SK-N-DZ (cell line): Measurements from ENCODE around the gene SLC39A6.
A peak's percentile ranks its signal among the peaks of the same experiment; 100 is the strongest.
"Not testable (repeated sequence)": the region's sequence is repeated elsewhere in the genome, so short reads cannot be mapped to it uniquely, and the experiment has no call there.

Experiments
- DNase-seq: peaks from one replicate; pipeline ENCODE4 v3.0.0-alpha.2; 2015; ENCODE audit warnings: low spot score

SLC39A6 gene

GRCh38 chr18:36101943-36102342, 27.2 kb downstream of the SLC39A6 start:
- no peak for DNase-seq

- peak; percentile 84 for DNase-seq
Measured at GRCh38 chr18:36099311-36099710, 29.8 kb downstream of the SLC39A6 start.

DNA sequence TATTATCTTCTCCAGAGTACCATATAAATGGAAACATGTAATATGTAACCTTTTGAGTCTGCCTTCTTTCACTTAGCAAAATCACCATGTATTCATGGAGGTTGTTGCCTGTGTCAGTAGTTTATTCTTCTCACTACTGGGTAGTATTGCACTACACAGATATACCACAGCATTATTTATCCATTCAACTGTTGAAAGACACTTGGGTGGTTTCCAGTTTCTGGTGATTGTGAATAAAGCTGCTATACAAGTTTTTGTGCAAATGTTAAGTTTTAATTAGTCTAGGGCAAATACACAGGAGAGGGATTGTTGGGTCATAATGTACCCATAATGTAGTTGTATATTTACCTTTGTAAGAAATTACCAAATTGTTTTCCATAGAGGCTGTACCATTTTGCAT, 32.2 kb downstream of the SLC39A6 start:
- DNase-seq: no peak

- peak; percentile 63 for DNase-seq
Measured at GRCh38 chr18:36095936-36096519, 33.1 kb downstream of the SLC39A6 start.

- no peak for DNase-seq
Measured at GRCh38 chr18:36094431-36094830, 34.7 kb downstream of the SLC39A6 start.

DNA sequence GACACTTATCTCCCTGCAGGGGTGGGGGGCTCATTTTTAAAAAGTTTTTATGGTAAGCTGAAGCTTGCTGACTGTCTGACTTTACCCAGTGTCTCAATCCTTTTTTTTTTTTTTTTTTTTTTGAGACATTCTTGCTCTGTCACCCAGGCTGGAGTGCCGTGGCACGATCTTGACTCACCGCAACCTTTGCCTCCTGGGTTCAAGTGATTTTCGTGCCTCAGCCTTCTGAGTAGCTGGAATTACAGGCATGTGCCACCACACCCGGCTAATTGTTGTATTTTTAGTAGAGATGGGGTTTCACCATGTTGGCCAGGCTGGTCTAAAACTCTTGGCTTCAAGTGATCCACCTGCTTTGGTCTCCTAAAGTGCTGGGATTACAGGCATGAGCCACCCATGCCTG, 37.0 kb downstream of the SLC39A6 start:
- not testable (repeated sequence) for DNase-seq

- no peak for DNase-seq
Measured at GRCh38 chr18:36089001-36089400, 40.1 kb downstream of the SLC39A6 start.

DNA sequence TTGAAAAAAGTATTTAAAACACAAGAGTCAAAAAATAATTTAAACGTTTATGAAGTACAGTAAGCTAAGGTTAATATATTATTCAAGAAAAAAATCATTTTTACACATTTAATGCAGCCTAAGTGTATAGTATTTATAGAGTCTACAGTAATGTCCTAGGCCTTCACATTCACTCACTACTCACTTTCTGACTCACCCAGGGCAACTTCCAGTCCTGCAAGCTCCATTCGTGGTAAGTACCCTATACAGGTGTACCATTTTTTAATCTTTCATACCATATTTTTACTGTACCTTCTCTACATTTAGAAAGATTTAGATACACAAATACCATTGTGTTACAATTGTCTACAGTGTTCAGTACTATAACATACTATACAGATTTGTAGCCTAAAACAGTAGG, 40.9 kb downstream of the SLC39A6 start:
- no peak for DNase-seq

DNA sequence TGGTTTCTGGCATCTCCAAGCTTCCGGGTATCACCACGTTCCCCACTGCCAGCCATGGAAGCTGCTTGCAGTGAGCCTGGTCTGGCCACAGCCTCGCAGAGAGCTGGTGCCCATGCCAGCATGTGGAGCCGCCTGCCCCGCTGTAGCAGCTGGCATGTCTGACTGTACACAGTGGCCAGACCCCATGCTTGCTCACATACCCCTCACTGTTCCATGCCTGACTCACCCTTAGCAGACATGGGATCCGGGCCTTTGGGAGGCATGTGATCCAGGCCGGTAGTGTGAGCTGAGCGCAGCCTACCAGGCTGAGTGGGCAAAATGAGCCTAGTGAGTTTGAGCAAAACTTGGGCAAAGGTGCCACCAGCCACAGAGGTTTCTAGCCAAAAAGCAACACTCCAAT, 43.0 kb downstream of the SLC39A6 start:
- DNase-seq: no peak

DNA sequence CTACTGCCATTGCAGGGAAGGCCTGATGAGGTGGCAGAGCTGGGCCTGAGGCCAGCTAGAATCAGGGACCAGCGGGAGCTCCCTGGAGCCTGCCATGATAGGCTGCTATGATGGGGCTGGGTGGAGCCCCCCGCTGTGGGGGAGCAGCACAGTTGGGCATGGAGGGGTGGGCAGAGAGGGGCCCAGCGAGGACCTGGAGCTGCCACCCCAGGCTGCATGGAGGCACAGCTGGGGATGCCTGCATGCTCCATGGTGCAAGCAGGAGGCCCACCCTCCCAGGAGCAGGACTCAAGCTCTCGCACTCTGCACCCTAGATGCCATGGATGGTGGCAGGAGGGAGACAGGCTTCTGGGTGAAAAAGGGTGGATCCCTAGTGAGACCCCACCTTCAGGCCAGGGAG, 43.9 kb downstream of the SLC39A6 start:
- no peak for DNase-seq

- no peak for DNase-seq
Measured at GRCh38 chr18:36083729-36084128, 45.4 kb downstream of the SLC39A6 start.

- DNase-seq: not testable (repeated sequence)
Measured at GRCh38 chr18:36081118-36081517, 48.0 kb downstream of the SLC39A6 start.

GRCh38 chr18:36078751-36079529, 50.2 kb downstream of the SLC39A6 start:
- DNase-seq: no peak

DNA sequence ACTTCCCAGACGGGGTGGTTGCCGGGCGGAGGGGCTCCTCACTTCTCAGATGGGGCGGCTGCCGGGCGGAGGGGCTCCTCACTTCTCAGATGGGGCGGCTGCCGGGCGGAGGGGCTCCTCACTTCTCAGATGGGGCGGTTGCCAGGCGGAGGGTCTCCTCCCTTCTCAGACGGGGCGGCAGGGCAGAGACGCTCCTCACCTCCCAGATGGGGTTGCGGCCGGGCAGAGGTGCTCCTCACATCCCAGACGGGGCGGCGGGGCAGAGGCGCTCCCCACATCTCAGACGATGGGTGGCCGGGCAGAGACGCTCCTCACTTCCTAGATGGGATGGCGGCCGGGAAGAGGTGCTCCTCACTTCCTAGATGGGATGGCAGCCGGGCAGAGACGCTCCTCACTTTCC, 51.4 kb downstream of the SLC39A6 start:
- not testable (repeated sequence) for DNase-seq

DNA sequence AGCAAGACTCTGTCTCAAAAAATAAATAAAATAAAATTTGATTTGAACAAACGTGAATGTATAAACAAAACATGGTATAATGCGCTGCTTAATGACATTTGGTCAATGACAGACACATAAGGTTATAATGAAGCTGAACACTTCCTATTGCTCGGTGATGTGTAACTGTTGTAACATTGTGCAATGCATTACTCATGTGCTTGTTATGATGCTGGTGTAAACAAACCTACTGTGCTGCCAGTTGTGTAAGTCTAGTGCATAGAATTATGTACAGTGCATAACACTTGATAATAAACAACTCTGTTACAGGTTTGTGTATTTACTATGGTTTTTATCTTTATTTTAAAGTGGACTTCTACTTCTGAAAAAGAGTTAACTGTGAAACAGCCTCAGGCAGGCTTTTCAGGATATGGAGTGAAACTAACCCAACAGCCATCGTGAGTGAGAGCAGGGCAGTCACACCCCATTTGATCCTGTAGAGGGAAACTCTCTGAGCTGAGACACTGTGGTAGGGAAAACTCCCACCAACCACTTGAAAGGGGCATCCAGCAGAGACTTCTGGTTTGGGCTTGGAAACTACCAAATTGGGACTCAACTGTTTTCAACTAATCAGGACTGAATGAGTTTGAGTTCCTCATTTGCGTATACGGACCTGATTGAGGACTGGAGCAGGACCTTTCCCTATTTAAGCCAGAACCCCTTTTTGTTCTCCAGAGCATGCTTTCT, 53.1 kb downstream of the SLC39A6 start:
- no peak for DNase-seq

GRCh38 chr18:36074435-36074834, 54.7 kb downstream of the SLC39A6 start:
- no peak for DNase-seq

GRCh38 chr18:36073676-36074075, 55.5 kb downstream of the SLC39A6 start:
- no peak for DNase-seq

GRCh38 chr18:36072406-36072805, 56.7 kb downstream of the SLC39A6 start:
- DNase-seq: not testable (repeated sequence)

DNA sequence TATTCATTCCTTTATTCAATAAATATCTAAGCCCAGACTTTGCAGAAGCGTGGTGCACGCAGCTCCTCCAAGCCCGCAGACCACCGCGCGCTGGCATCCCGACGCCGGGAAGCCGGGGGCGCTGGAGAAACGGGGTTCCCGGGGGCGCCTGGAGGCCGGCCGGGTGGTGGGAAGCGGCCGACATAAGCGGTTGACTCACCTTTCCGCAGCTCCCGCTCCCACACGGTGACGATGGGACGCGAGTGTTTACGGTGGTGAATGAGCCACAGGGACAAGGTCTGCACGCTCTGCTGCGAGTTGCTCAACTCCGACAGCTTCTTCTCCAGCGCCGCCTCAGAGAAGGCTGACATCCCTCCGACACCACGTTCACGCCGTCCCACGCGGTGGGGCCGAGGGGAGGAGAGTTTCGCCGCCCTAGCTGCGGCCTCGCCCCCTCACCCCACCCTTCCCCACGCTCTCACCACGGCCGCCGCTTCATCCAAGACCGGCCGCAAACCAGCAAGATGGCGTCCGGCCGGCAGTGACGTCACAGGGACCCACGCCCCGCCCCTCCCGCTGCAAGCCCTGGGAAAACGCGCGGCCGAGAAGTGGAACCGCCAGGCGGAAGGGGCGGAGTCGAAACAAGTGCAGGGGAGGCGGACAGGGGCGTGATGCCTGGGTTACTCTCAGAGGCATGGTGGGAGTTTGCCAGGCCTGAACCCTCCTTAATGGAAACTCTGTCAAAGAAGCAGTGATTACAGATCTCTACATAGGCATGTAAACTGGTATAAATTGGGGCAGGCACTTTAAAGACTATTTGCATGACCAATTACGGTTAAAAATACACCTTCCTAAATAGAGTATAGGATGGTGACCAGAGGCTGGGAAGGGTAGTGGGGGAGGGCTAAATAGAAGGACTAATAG, 61.8 kb downstream of the SLC39A6 start, which contains the start of gene RPRD1A:
RPRD1A (minus strand) TSS at position 505 of the 903 bp plus-strand sequence; CDS start at position 350, 155 bp downstream.
- peak; percentile 95 for DNase-seq

- DNase-seq: no peak
Measured at GRCh38 chr18:36066686-36067054, 62.5 kb downstream of the SLC39A6 start.

- no peak for DNase-seq
Measured at GRCh38 chr18:36066001-36066400, 63.1 kb downstream of the SLC39A6 start.

- DNase-seq: not testable (repeated sequence)
Measured at GRCh38 chr18:36064809-36065079, 64.4 kb downstream of the SLC39A6 start.
